H9 (cell line): Measurements from ENCODE around the gene ADAMTS17. TPM values are rescaled to one million over a fixed set of nuclear protein-coding genes. Genes with fewer than 3 reads are reported as not detected.

Experiments used
- DNase-seq: peaks from one replicate; pipeline ENCODE4 v3.0.0-alpha.2; 2017
- H2AFZ ChIP-seq: one replicate; pipeline ENCODE4 v1.6.1; 2013; ENCODE audit warnings: mild to moderate bottlenecking, low read length, control low read depth, moderate library complexity
- H2AK5ac ChIP-seq: 2 replicates; pipeline ENCODE4 v1.6.1; 2013; ENCODE audit warnings: low read length, control low read depth, mixed read lengths; ENCODE audit not compliant: insufficient read length
- H2BK120ac ChIP-seq: one replicate; pipeline ENCODE4 v1.6.1; 2013; ENCODE audit warnings: low read depth, mild to moderate bottlenecking, low read length, control low read depth, inconsistent platforms; ENCODE audit not compliant: poor library complexity, severe bottlenecking
- H2BK12ac ChIP-seq: 2 replicates; pipeline ENCODE4 v1.6.1; 2013; ENCODE audit warnings: low read length, control low read depth, mixed read lengths, low read depth; ENCODE audit not compliant: insufficient read length
- H2BK15ac ChIP-seq: 2 replicates; pipeline ENCODE4 v1.6.1; 2013; ENCODE audit warnings: low read depth, low read length, control low read depth
- H2BK20ac ChIP-seq: one replicate; pipeline ENCODE4 v1.6.1; 2013; ENCODE audit warnings: low read depth, mild to moderate bottlenecking, low read length, control low read depth, inconsistent platforms; ENCODE audit not compliant: poor library complexity, severe bottlenecking
- H2BK5ac ChIP-seq: 2 replicates; pipeline ENCODE4 v1.6.1; 2013; ENCODE audit warnings: low read length, control low read depth, mixed read lengths; ENCODE audit not compliant: insufficient read length
- H3K14ac ChIP-seq: 2 replicates; pipeline ENCODE4 v1.6.1; 2013; ENCODE audit warnings: low read length, control low read depth; ENCODE audit not compliant: insufficient read depth
- H3K18ac ChIP-seq: 2 replicates; pipeline ENCODE4 v1.6.1; 2013; ENCODE audit warnings: low read depth, mild to moderate bottlenecking, mixed read lengths, low read length, control low read depth; ENCODE audit not compliant: insufficient read length
- H3K23ac ChIP-seq: 2 replicates; pipeline ENCODE4 v1.6.1; 2013; ENCODE audit warnings: low read length, control low read depth, mixed read lengths, low read depth; ENCODE audit not compliant: insufficient read length
- H3K23me2 ChIP-seq: 2 replicates; pipeline ENCODE4 v1.6.1; 2013; ENCODE audit warnings: low read depth, mild to moderate bottlenecking, mixed read lengths, low read length, control low read depth; ENCODE audit not compliant: insufficient read length, poor library complexity, severe bottlenecking
- H3K27ac ChIP-seq: 2 replicates; pipeline ENCODE4 v1.5.1; 2013; ENCODE audit warnings: low read length, control low read depth, mixed read lengths, low read depth; ENCODE audit not compliant: insufficient read length
- H3K27me3 ChIP-seq: 2 replicates; pipeline ENCODE4 v1.6.1; 2013; ENCODE audit warnings: low read length, control low read depth, inconsistent platforms; ENCODE audit not compliant: insufficient read depth
- H3K4ac ChIP-seq: 2 replicates; pipeline ENCODE4 v1.6.1; 2013; ENCODE audit warnings: low read depth, mild to moderate bottlenecking, control low read depth, inconsistent platforms, low read length, moderate library complexity
- H3K4me1 ChIP-seq: 2 replicates; pipeline ENCODE4 v1.6.1; 2013; ENCODE audit warnings: low read length, control low read depth, inconsistent platforms; ENCODE audit not compliant: insufficient read depth
- H3K4me2 ChIP-seq: 2 replicates; pipeline ENCODE4 v1.6.1; 2013; ENCODE audit warnings: low read length, control low read depth, mixed read lengths; ENCODE audit not compliant: insufficient read length, insufficient read depth
- H3K56ac ChIP-seq: 2 replicates; pipeline ENCODE4 v1.6.1; 2013; ENCODE audit warnings: low read depth, mild to moderate bottlenecking, mixed read lengths, low read length, control low read depth; ENCODE audit not compliant: insufficient read length
- H3K79me1 ChIP-seq: 2 replicates; pipeline ENCODE4 v1.6.1; 2013; ENCODE audit warnings: low read depth, mild to moderate bottlenecking, moderate library complexity, low read length, control low read depth, inconsistent platforms; ENCODE audit not compliant: insufficient read depth, poor library complexity, severe bottlenecking
- H3K79me2 ChIP-seq: 2 replicates; pipeline ENCODE4 v1.6.1; 2013; ENCODE audit warnings: low read length, control low read depth, inconsistent platforms; ENCODE audit not compliant: insufficient read depth
- H3K9ac ChIP-seq: 2 replicates; pipeline ENCODE4 v1.6.1; 2013; ENCODE audit warnings: low read length, control low read depth, mixed read lengths; ENCODE audit not compliant: insufficient read length; ENCODE audit errors: extremely low read depth
- H3K9me3 ChIP-seq: one replicate; pipeline ENCODE4 v1.6.1; 2013; ENCODE audit warnings: low read depth, low read length, inconsistent platforms; ENCODE audit not compliant: control insufficient read depth
- H3T11ph ChIP-seq: one replicate; pipeline ENCODE4 v1.6.1; 2013; ENCODE audit warnings: mild to moderate bottlenecking, low read length, control low read depth, inconsistent platforms
- H4K20me1 ChIP-seq: one replicate; pipeline ENCODE4 v1.6.1; 2013; ENCODE audit not compliant: control insufficient read depth, insufficient read length, insufficient read depth
- H4K5ac ChIP-seq: 2 replicates; pipeline ENCODE4 v1.6.1; 2013; ENCODE audit warnings: low read depth, mild to moderate bottlenecking, mixed read lengths, low read length, control low read depth; ENCODE audit not compliant: insufficient read length
- H4K8ac ChIP-seq: replicated peaks from 2 replicates; pipeline ENCODE4 v1.6.1; 2013; ENCODE audit warnings: low read length, control low read depth, mixed read lengths, low read depth; ENCODE audit not compliant: insufficient read length
- H4K91ac ChIP-seq: 2 replicates; pipeline ENCODE4 v1.6.1; 2013; ENCODE audit warnings: low read depth, mild to moderate bottlenecking, moderate library complexity, mixed read lengths, low read length, control low read depth; ENCODE audit not compliant: insufficient read length
- H3K27ac Mint-ChIP-seq, 3 experiments: 2 replicates in 2 of 3; 3 replicates in 1 of 3; pipeline ENCODE4 v1.8.0; 2020 to 2021; ENCODE audit warnings: mixed read lengths in 3 of 3, mild to moderate bottlenecking in 1 of 3, moderate library complexity in 1 of 3
- H3K27me3 Mint-ChIP-seq: 2 replicates; pipeline ENCODE4 v1.8.0; 2021; ENCODE audit warnings: low read depth, mild to moderate bottlenecking, moderate library complexity, mixed read lengths
- H3K36me3 Mint-ChIP-seq, 3 experiments: 2 replicates in 2 of 3; 3 replicates in 1 of 3; pipeline ENCODE4 v1.8.0; 2020 to 2021; ENCODE audit warnings: low read depth in 3 of 3, mixed read lengths in 3 of 3; ENCODE audit not compliant: insufficient read depth in 1 of 3
- H3K4me1 Mint-ChIP-seq, 2 experiments: 2 replicates each; pipeline ENCODE4 v1.8.0; 2020; ENCODE audit warnings: mixed read lengths in 2 of 2
- H3K4me3 Mint-ChIP-seq, 2 experiments: 2 replicates in 1 of 2; 3 replicates in 1 of 2; pipeline ENCODE4 v1.8.0; 2020 to 2021; ENCODE audit warnings: mild to moderate bottlenecking in 2 of 2, mixed read lengths in 2 of 2, moderate library complexity in 1 of 2
- H3K9me3 Mint-ChIP-seq, 2 experiments: 2 replicates in 1 of 2; 3 replicates in 1 of 2; pipeline ENCODE4 v1.8.0; 2020; ENCODE audit warnings: mild to moderate bottlenecking in 2 of 2, mixed read lengths in 2 of 2, moderate library complexity in 1 of 2
- CTCF ChIP-seq: fragments of 200-600 bp; sonication (generic); conservative IDR thresholded peaks from 3 replicates; pipeline ENCODE4 v1.8.0; 2021; ENCODE audit warnings: antibody characterized with exemption, mild to moderate bottlenecking
- WGBS: extraction: QIAGEN DNeasy Blood & Tissue Kit; methylation state at CpG from one replicate; pipeline ENCODE4 v1.1.7; 2013; ENCODE audit warnings: missing lambda C conversion rate, low lambda C conversion rate, mixed read lengths; ENCODE audit not compliant: insufficient read length; ENCODE audit errors: extremely low coverage; 5-methylcytosine and 5-hydroxymethylcytosine counted together
- total RNA-seq: library from RNA; stranded (reverse); gene quantifications from 2 replicates; pipeline ENCODE4 v1.2.1, GENCODE V29; 2021

The ADAMTS17 gene
- total RNA-seq, 1 experiment from 2014 or later, result 2.9 TPM

GRCh38 chr15:100154338-100154737, 187.4 kb downstream of the ADAMTS17 start:
- peaks cover 0 to 3% (median 0%) of the 10 kb centered on the region in 3 experiments; a peak in 2 of 7 replicates for H3K36me3 Mint-ChIP-seq
- Histone ChIP-seq H3K4me1 (no peaks in the 10 kb centered on the region), H3K4ac (no peak overlapping the region), H4K20me1 (no peaks in the 10 kb centered on the region), H2BK15ac (no peak overlapping the region), H3T11ph (no peak overlapping the region), H3K9me3 (no peaks in the 10 kb centered on the region), H3K18ac (no peak overlapping the region), H3K23me2 (no peaks in the 10 kb centered on the region), H2BK5ac (no peak overlapping the region), H3K14ac (no peak overlapping the region), H3K4me2 (no peak overlapping the region), H3K79me2 (no peaks in the 10 kb centered on the region), H3K23ac (no peak overlapping the region), H4K5ac (no peak overlapping the region), H2AK5ac (no peak overlapping the region), H3K9ac (no peak overlapping the region), H2AFZ (no peak overlapping the region), H3K79me1 (no peaks in the 10 kb centered on the region), H3K27ac (no peak overlapping the region), H3K27me3 (no peaks in the 10 kb centered on the region), H2BK120ac (no peak overlapping the region), H2BK12ac (no peak overlapping the region), H4K91ac (no peak overlapping the region), H2BK20ac (no peak overlapping the region), H4K8ac (no peak overlapping the region), H3K56ac (no peak overlapping the region)
- H3K4me3 Mint-ChIP-seq, result no peak overlapping the region
- TF ChIP-seq CTCF, result no peak
- H3K4me1 Mint-ChIP-seq, result peaks cover 9 to 16% of the 10 kb centered on the region in 2 experiments; a peak in 2 of 4 replicates
- H3K27ac Mint-ChIP-seq, result no peak overlapping the region
- peaks cover under 1 to 2% of the 10 kb centered on the region in 2 experiments; a peak in 2 of 5 replicates for H3K9me3 Mint-ChIP-seq
- peaks cover 4% of the 10 kb centered on the region; the same call in 1 of the 2 replicates for H3K27me3 Mint-ChIP-seq
- WGBS, result no CpG with 5 or more reads among the region's 8 CpGs
- DNase-seq, result no peak
